Glomerular visceral epithelial cell (primary cell): ENCODE results near the gene OPTC.
"Not testable (repeated sequence)": the region's sequence is repeated elsewhere in the genome, so short reads cannot be mapped to it uniquely, and the experiment has no call there.

ENCODE experiments used
- DNase-seq: peaks from one replicate; pipeline ENCODE4 v3.0.0-alpha.2; 2016; ENCODE audit errors: extremely low spot score

OPTC gene, protein sequence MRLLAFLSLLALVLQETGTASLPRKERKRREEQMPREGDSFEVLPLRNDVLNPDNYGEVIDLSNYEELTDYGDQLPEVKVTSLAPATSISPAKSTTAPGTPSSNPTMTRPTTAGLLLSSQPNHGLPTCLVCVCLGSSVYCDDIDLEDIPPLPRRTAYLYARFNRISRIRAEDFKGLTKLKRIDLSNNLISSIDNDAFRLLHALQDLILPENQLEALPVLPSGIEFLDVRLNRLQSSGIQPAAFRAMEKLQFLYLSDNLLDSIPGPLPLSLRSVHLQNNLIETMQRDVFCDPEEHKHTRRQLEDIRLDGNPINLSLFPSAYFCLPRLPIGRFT

DNA sequence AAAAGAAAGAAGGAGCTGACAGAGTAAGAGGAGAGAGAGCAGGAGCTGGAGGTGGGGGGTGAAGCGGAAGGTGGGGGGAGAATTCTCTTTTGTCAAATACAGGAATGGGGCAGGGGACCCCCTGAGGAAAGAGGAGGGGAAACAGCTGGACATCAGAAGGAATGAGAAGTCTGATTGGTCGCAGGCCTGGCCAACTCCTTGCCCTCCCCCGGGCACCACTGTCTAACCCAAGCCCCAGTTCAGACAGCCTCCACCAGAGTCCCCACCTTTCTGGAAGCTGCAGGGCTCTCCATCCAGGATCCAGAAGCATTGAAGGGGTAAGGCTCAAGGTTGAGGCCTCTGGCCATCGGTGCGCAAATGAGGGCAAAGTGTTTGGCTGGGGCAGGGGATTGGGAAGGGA is at the start of gene OPTC:
OPTC (plus strand) TSS at position 253 of the 400 bp plus-strand sequence. CDS start 1,853 bp downstream, outside the sequence.
- DNase-seq, result no peak

- DNase-seq, result no peak
Measured at GRCh38 chr1:203444171-203444576, 49.8 kb upstream of the OPTC start.

DNA sequence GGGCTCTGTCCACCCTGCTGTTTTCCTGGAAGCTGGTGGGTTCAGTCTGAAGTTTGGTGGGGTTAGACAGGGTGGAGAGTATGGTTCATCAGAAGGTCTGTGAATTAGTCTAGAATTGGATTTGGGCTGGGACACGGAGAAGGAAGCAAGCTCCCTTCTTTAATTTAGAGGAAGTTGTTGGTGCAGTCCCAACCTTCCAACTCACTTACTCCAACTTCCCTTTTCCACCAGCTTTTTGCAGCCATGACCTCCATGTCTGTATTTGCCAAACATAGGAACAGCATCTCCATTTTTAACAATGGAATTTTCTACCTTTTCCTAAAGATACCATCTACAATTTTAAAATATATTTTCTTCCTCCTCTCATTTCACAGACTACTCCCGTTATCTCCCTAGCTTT is 46.8 kb upstream of the OPTC start:
- no peak for DNase-seq

DNA sequence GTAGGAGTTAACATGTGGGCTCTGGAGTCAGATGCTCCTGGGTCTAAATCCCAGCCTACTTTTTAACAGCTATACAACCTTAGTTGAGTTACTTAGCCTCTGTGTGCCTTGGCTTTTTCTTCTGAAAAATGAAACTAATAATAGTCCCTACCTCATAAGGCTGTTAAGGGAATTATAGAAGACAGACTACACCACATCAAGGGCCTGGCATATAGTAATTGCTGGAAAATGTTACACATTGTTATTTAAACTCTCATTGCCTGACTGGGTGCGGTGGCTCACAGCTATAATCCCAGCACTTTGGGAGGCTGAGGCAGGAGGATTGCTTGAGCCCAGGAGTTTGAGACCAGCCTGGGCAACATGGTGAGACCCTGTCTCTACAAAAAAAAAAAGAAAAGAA is 46.4 kb upstream of the OPTC start:
- DNase-seq, result not testable (repeated sequence)

DNA sequence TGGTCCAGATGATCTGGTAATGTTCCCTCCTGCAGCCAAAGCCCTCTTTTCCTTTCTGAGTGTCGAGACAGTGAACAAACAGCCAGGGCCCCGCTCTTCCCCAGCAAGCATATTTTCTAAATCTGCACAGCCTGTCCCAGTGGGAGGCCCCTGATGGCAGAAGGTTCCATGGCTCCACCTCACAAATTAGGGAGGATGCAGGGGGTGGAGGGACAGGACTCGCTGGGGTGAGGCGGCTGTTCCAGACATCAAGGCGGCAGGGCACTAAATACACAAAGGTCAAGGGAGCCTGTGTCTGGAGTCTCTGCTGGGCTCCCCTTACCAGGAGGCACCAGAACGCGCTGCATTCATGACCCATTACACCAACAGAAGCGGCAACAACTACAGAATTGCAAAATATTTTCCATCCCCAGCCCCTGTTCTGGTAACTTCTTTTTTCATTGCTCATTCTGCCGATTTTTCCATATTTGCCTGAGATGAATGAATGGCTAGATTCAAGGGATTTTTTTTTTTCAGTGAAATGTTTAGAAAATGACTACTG is 45.4 kb upstream of the OPTC start:
- no peak for DNase-seq

- DNase-seq, result no peak
Measured at GRCh38 chr1:203450001-203450400, 44.0 kb upstream of the OPTC start.

DNA sequence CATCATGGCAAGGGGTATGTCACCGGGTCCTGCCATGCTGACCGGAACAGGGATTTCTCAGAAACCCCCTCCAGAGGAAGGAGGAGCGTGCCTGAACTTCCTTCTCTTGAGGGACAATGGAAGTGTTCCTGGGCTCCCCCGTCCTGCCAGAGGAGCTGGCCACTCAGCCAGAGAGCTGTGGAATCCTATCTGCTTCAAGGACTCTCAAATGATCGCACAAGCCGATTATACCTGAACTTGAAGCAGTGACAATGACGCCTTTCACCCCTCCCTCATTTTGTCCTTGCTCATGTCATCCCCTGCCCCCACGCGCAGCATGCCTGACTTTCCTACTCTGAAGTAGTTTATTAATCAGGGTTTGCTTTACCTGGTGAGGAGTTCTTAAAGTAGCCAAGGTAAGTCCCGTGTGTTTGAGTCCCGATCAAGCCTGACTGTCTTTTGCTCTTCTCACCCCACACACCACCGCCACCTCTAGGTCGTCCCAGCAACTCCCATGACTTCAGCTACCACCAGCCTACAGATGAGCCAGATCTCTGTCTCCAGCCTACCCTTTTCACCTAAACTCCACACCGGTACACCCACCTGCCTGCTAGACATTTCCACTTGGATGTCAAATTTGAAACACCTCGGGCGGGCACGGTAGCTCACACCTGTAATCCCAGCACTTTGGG is 43.3 kb upstream of the OPTC start:
- DNase-seq, result no peak

- no peak for DNase-seq
Measured at GRCh38 chr1:203451836-203452784, 41.8 kb upstream of the OPTC start.

GRCh38 chr1:203453016-203453415 is 40.9 kb upstream of the OPTC start:
- DNase-seq, result no peak

DNA sequence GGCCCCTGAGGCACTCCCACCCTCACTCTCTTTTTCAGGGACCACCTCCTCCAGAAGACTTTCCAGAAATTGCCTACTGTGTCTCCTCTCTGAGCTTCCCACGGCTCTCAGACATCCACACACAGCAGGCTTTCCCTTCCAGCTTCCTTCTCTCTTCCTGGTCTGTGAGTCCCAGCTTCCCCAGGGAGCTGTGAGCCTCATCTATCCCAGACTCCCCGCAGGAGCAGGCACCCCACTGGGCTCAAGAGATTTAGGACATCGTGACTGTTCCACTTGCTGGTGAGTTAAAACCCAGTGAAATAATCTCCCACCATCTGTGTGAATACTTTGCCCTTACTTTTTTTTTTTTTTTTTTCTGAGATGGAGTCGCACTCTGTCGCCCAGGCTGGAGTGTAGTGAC is 40.3 kb upstream of the OPTC start:
- no peak for DNase-seq

DNA sequence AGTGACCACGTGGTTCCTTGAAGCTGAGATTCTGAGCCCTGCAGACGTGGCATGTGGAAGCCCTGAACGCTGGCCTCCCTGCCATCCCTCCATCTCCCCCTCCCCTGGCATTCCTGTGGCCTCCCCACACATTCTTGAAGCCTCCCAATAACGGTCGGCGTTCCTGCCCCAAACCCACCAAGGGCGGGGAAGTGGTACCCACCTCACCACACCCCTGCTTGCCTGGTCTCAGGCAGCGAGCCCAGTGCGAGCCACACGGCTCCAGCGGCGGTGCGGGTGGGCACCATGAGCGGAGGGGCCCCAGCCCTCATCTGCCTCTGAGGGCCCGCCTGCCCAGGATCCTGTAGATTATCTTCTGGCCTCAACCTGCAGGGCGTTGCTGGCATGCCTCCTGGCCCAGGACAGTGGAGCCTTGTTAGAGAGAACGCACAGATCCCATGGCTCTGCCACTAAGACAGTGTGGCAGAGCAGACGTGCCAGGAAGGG is 38.9 kb upstream of the OPTC start:
- peak; percentile 67 for DNase-seq

DNA sequence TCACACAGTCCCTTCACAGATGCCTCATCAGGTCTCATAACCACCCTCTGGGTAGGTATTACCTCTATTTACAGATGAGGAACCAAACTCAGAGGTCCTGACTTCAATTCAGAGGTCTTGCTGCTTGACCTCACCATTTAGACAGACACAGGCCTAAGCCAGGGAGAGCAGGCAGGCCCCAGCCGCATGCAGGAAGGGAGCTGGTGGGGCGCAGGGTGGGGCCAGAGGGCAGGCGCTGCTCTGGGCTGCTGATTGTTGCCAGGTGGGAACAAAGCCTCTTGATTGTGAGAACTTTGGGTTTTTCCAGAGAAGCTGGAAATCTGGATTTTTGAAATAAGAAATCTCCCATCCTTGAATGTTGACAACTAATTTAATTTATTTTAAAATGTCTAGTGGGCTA is 38.2 kb upstream of the OPTC start:
- no peak for DNase-seq

- DNase-seq, result no peak
Measured at GRCh38 chr1:203456577-203456976, 37.4 kb upstream of the OPTC start.

- no peak for DNase-seq
Measured at GRCh38 chr1:203458078-203458477, 35.9 kb upstream of the OPTC start.

DNA sequence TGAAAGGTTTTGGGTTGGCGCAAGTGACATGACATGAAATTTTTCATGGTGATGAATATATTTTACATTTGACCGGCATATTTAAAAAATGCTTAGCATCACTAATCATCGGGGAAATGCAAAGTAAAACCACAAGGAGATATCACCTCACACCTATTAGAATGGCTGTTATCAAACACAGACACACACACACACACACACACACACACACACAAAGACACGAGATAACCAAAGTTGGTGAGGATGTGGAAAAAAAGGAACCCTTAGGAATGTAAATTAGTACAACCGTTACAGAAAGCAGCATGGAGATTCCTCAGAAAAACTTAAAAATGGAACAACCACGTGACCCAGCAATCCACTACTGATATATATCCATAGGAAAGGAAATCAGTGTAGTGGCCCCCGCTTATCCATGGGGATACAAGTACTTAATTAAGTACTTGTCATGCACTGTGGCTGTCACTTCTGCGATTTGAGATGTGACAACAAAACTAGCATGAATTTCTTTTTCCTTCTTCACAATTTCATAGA is 34.2 kb upstream of the OPTC start:
- DNase-seq, result no peak

GRCh38 chr1:203461717-203462116 is 32.2 kb upstream of the OPTC start:
- DNase-seq, result no peak

DNA sequence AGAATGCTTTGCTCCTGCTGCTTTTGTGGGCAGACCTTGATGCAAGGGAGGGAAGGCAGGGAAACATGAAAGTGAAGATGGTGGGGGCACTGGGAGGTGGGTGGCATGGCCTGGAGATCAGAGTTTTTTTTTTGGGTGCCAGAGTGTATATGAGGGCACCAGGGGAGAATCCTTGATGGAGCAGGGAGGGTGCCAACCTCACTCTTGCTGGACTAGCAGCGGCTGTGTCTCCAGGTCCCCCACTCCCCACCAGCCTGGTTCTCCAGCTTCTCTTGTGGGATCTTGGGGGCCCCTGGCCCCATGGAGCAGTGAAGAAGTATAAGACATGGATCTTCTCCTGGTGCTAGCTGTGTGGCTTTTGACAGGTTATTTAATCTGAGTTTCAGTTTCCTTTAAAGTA is 31.8 kb upstream of the OPTC start:
- no peak for DNase-seq

DNA sequence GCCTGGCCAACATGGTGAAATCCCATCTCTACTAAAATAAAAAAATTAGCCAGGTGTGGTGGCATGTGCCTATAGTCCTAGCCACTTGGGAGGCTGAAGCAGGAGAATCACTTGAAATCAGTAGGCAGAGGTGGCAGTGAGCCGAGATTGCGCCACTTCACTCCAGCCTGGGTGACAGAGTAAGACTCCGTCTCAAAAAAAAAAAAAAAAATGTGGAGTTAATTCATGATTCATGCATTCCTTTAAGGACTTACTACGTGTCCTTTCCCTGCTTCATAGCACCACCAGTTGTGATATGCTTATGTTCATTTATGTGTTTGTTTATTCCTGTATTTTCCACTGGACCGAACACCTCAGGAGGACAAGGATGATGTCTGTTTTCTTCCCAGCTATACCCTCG is 31.1 kb upstream of the OPTC start:
- peak; percentile 44 for DNase-seq

DNA sequence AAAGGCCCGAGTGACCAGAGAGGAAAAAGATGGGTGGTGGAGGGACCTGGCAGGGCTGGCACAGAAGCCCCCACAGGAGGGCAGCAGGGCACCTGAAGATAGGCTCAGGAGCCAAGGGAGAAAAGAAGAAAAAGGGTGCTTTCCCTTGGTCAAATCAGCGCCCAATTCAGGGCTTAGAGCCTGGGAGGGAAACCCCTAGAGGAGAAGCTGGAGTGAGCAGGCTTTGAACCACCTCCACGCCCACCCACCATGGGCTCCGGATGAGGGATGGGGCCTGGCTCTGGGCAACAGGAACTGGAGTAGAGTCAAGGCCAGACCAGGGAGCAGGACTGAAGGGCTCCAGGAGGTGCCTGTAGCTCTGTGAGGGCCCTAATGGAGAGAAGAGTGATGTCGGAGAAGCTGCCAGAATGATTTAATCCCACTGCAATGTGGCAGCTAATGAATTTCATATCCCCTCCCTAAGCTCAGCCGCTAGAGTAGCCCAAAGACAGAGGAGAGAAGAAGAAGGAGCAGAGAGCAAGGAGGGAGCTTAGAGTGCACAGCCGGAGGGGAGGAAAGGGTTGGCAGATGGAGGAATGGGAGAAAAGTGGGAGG is 30.4 kb upstream of the OPTC start:
- DNase-seq, result peak; percentile 17

DNA sequence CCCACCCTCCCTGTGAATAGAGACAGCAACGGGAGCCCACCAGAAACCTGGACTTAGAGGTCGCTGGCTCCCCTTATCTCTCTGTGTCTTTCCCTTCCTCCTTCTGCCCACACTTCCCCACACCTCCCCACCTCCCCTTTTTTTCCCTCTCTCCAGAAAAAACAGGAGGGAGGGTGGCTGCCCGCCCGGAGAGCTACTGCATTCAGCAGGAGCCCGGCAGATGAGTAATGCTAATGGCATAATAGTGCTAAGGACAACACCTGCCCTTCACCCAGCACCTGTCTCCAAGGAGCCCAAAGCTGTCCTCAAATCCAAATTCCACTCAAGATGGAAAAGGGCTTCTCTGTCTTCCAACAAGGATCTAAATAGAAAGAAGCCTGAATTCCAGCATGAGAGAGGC is 29.7 kb upstream of the OPTC start:
- DNase-seq, result peak; percentile 29

DNA sequence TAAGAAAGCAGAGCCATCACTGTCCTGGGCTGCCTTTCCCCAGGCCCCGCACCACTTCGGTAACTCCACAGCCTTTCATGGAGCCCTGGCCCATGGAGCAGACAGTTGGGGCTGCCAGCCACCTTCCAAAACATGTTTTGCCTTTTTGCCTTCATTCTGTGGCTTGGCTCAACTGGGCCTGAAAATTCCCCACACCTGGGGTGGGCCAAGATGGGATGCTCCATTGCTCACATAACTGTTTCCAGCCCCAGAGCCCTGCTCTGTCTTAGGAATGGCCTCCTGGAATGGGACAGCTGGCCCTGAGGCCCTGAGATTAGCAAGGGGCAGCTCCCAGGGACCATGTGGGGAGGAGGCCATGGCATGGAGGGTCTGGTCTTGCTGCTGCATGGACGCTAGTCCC is 29.2 kb upstream of the OPTC start:
- DNase-seq, result no peak
